MV-4-11 (cell line): ENCODE measurements around the gene SLC25A51.
A peak's percentile ranks its signal among the peaks of the same experiment; 100 is the strongest.

ENCODE experiments used
- DNase-seq: peaks from one replicate; lab custom pipeline; 2025; lab: John Stamatoyannopoulos, UW

Gene SLC25A51, protein sequence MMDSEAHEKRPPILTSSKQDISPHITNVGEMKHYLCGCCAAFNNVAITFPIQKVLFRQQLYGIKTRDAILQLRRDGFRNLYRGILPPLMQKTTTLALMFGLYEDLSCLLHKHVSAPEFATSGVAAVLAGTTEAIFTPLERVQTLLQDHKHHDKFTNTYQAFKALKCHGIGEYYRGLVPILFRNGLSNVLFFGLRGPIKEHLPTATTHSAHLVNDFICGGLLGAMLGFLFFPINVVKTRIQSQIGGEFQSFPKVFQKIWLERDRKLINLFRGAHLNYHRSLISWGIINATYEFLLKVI

DNA sequence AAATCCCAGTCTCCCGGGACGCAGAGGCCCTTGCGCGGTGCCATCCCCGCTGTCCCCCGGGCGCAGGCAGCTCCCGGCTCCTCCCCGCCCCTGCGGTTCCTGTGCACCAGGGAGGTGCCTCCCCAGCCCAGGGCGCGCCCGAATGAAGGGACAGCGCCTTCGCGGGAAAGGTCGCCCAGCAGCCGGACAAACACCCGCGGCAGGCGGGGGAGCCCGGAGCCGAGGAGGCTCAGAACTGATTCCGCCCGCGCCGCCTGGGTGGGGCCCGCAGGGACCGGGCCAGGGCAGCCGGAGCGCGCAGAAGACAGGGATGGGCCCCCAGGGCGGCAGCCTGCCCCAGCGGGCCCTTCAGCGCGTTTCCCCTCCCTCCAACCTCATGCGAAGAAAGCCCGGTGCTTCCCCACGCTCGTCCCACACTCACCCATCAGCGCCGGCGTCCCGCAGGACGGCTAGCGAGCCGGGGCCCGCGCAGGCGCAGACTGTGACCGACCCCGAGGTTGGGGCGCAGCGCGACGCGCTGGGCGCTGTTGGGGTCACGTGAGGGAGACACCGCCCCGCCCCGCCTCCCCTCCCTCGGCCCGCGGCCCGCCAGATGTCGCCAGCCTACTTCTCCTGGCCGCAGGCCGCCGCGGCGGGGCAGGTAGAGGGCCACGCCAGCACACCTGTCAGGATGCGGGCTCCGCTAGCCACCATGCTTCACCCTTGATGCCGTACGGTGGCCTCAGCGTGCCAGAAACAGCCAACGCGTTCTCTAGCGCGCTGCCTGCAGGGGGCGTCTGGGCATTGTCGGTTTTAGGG, at the start of gene SLC25A51:
SLC25A51 (minus strand) TSS at position 481 of the 798 bp plus-strand sequence. CDS start 15,577 bp downstream, outside the sequence.
- peak; percentile 83 for DNase-seq

DNA sequence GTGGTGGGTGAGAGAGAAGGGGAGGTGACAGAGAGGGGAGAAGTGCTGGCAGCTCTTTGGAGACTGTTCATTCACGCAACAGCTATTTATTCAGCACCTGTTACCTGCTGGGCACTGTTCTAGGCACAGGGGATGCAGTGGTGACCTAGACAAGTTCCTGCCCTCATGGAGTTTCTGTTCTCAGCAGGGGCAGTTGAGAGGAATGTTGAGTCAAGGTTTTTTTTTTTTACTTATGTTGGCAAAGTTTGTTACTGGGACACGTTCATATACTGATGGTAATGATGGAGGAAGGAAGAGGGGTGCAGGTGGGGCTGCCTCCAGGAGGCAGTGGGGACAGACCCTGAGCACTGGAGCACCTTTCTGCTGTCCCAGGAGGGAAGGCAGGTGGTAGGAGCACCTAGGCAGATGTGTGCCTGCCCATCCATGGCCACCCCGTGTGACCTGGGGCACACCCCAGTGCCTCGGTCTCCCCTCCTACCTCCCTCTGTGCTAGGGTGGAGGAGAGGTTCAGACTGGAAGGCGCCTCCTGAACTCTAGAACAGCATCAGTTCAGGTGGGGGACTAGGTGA, 49.4 kb upstream of the SLC25A51 start:
- no peak for DNase-seq

GRCh38 chr9:37952731-37953130, 48.8 kb upstream of the SLC25A51 start:
- no peak for DNase-seq

GRCh38 chr9:37951671-37952449, 47.9 kb upstream of the SLC25A51 start:
- DNase-seq, result no peak

DNA sequence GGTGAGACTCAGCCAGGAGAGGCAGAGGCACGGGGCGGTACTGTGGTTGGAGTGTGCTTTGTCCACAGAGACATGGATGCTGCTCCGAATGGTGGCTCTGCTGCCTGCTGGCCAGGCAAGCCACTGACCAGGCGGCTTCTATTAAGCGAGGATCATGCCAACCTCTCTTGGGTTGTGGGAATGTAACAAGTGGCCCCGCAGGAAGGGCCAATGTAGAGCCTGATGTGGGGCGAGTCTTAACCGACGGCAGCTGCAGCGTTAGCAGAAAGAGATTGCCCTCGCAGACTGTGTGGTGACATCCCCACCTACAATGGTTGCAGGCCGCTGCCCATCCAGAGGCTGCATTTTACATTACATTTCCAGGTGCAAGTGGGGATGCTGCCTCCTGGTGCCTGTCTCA, 46.6 kb upstream of the SLC25A51 start:
- DNase-seq, result no peak

DNA sequence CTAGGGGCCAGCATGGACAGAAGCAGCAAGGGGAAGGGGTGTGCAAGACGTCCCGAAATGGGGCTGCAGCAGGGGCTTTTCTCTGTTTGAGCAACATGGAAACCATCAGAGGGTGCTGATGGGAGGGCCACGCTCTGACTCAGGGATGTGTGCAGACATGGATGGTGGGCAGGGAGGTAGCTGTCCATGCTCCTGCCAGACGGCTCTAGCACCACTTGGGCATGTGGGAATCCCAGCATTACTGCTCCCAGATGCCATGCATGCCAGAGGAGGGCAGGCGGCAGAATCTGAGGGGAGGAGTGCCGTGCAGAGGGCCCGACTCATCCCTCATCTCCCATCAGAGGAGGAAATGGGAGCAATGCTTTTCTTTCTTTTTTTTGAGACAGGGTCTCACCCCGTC, 45.6 kb upstream of the SLC25A51 start:
- no peak for DNase-seq

DNA sequence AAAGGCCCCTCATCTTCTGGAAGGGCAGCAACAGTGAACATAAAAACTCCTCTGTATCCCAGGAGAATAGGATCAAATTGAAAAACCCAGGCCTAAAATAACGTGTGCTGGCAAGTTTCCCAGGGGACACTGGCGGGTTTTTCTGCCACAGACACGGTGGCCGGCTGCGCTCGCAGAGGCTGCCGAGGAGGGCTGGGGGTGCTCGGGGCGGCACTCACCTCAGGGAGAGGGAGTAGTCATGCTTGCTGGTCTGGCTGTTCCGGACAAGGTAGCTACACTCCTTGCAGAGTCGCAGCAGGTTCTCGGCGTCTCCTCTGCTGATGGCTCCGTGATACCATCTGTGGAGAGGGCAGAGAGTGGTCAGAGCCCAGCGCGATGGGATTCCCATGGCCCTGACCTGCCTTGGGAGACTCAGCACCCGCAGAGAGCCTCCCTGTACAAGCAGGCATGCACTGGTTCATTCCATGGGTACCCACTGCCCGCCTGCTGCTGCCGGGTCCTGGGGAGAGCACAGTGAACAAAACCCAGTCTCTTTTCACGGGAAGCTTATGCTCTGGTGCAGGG, 44.6 kb upstream of the SLC25A51 start:
- DNase-seq, result no peak

GRCh38 chr9:37947977-37948376, 44.0 kb upstream of the SLC25A51 start:
- no peak for DNase-seq

DNA sequence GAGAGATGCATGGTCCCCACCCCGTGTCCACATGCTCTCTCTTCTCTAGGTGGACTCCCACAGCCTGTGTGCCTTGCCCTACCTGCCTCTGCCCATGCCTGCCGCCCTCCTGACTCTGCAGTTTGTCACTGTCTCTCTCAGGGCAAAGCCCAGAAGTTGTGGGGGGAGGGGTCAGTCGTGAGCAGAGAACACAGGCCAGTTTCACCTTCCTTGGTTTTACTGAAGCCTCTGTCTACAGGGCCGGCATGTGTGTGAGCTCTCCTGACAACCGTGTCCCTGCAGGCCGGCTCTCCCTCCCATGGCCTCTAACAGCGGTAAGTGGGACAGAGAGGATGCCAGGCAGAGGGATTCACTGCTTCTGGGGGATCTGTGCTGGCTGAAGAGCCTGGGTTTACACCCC, 43.5 kb upstream of the SLC25A51 start:
- no peak for DNase-seq

DNA sequence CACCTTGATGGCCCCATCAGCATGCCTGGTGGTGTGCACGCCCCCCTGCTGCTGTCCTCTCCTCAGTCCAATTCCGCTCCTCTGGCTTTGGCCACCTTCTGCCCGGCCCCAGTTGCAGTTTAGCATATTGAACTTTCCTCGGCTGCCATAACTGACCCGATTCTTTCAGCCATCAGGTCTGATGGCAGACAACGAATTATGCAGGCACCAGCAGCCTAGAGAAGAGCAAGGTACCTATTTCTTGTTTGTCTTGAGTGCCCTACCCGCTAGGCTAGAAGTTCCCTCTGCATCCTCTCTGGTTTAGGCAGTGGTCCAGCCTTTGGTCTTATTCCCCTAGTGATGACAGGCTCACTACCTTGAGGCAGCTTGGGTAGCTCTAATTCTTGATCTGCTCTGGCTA, 43.0 kb upstream of the SLC25A51 start:
- no peak for DNase-seq

DNA sequence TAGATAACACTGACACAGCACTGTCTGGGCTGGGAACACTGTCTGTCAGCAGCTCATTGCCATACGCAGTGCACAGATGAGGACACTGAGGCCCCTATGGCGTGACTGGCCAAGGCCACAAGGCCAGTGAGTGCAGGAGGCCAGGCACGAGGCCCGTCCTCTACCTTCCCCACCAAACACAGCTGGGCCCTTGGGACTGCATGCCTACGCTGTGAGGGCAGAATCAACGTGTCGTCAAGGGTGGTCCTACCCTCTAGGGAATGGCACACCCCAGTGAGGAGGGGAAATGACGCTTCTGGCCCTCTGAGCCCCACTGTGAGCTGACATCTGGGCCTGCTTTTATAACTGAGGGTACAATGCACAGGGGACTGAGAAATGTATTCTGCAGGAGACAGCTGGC, 42.1 kb upstream of the SLC25A51 start:
- no peak for DNase-seq

- DNase-seq, result no peak
Observed at GRCh38 chr9:37944671-37945481, 40.9 kb upstream of the SLC25A51 start.

DNA sequence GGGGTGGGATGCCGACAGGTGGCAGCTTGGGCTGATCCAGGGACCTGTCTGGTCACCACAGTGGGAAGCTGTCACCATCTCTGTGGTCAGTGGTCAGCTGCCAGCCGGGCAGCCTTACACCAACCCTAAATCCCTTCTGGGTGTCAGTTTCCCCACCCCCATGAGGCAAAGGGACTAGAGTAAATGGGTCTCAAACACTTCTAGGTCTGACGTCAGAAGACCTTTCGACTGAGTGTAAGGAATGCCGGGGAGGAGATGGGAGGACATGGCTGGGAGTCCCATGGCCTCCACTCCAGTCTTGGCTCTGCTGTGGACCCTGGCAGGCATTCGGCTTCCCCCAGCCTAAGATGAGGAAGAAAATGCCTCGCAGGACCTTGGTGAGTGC, 40.3 kb upstream of the SLC25A51 start:
- no peak for DNase-seq

GRCh38 chr9:37943345-37944265, 39.7 kb upstream of the SLC25A51 start:
- DNase-seq, result no peak

- DNase-seq, result no peak
Observed at GRCh38 chr9:37942621-37943344, 38.9 kb upstream of the SLC25A51 start.

DNA sequence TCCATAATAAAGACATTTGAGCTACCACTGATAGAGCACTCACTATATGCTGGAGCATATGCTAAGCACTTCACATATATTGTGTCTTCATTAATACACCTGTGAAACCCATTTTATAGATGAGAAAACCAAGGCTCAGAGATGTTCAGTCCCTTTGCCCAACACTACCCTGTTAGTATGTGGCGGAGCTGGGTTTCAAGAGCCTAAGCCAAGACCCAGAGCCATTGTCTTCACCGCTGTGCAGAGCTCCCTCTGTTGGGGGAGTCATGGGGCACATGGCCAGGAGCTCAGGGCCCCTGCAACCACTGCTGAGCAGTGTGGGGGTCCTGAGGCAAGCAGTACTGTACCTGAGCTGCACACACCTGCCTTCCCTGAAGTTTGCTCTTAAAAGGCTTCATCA, 37.3 kb upstream of the SLC25A51 start:
- DNase-seq, result no peak

DNA sequence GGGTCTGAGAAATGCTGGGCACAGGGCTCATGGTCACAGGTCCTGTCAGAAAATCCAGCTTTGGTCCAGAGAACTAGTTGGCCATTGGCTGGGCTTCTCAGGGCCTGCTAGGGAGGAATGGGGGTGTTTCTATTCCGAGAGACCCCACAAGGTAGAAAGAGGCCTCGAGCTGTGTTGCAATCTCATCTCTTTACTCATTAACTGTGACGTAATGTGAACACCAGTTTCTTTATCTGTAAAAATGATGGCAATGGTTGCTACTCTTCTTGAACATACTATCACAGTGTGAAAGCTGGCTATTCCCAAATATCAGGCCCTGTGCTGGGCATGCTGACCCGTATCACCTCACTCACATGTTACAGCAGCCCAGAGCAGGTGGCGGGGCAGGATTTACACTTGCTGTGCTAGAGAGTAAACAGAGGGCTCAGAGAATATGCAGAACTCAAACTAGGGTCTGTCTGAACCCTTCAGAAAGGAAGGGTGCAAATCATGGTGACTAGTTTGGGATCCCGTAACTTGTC, 35.7 kb upstream of the SLC25A51 start:
- DNase-seq, result peak; percentile 24

DNA sequence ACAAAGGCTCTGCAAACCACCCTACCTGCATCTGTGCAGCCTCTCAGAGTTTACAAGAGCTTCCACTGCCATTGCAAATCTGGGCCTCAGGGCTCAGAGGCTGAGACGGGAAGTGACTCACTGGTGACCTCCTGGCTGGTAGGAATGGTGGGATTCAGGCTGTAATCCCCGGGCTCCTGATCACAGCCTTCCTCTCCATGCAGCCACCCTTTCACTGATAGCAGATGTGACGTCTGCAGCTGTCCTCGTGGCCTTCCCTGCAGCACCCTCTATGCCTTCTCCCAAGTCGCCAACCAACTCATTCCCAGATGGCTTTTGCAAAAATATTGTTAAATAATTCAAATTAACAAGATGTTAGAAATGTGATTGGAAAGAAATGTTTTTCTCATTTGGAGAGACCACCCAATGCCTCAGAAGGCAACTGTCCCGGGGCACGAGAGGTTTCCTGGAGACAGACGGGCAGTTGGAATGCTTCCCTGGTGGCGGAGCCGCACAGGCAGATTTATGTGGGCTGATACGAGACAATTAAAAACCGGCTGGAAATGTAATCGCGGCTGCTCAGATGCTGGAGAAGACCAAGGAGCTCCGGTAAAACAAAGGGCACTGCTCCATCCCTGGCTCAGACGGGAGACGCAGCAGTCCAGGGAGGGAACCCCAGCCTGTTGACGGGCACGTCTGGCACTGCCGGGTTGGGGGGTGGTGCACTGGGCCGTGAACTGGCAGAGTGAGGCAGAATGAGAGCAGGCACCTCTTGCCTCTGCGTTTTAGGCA, 34.4 kb upstream of the SLC25A51 start:
- no peak for DNase-seq
